ENCODE data around the gene PTPN9.
"Not testable (repeated sequence)": the region's sequence is repeated elsewhere in the genome, so short reads cannot be mapped to it uniquely, and the experiment has no call there.

PTPN9 gene

DNA sequence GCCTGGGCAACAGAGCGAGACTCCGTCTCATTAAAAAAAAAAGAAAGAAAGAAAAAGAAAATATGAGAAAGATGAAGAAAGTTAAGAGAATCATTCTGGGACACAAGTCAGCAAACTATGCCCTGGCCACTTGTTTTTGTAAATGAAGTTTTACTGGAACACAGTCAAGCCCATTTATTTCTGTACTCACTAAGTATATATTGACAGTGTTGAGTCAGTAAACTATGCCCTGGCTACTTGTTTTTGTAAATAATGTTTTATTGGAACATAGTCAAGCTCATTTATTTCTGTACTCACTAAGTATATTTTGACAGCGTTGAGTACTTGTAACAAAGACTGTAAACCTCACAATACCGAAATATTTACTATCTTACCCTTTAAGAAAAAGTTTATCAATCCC, 85.4 kb downstream of the PTPN9 start:
- TF ChIP-seq, protein P1, sequence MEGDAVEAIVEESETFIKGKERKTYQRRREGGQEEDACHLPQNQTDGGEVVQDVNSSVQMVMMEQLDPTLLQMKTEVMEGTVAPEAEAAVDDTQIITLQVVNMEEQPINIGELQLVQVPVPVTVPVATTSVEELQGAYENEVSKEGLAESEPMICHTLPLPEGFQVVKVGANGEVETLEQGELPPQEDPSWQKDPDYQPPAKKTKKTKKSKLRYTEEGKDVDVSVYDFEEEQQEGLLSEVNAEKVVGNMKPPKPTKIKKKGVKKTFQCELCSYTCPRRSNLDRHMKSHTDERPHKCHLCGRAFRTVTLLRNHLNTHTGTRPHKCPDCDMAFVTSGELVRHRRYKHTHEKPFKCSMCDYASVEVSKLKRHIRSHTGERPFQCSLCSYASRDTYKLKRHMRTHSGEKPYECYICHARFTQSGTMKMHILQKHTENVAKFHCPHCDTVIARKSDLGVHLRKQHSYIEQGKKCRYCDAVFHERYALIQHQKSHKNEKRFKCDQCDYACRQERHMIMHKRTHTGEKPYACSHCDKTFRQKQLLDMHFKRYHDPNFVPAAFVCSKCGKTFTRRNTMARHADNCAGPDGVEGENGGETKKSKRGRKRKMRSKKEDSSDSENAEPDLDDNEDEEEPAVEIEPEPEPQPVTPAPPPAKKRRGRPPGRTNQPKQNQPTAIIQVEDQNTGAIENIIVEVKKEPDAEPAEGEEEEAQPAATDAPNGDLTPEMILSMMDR (IDR thresholded peaks at IDR 0.05; ENCODE audit: borderline replicate concordance, control extremely low read depth, extremely low read depth, insufficient read depth, missing control alignments), result no peak
- in situ Hi-C loops (cut with MboI; ENCODE audit: low sequenced_read_pairs, unreplicated experiment), result no loop called here
- no peak for DNase-seq (ENCODE audit: low spot score)

DNA sequence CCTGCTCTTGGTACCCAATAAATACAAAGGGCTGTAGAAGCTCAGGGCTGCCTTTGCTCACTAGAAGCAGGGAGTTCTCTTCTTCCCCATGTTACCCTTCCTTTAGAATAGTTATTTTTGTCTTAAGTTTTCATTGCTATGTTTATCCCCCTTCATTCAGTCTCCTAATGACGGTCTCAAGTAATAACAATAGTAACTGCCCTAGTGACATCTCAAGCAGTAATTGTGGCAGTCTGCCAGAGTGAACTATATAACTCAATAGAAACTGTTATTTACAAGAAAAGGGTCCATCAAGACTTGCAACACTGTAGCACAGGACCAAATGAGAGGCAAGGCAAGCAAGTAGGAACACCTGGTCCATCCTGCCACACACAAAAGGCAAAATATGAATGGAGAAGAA, 95.2 kb downstream of the PTPN9 start:
- DNase-seq (ENCODE audit: low spot score), result no peak
- in situ Hi-C loops (cut with MboI; ENCODE audit: low sequenced_read_pairs, unreplicated experiment), result no loop called here
- TF ChIP-seq, protein P1 (IDR thresholded peaks at IDR 0.05; ENCODE audit: borderline replicate concordance, control extremely low read depth, extremely low read depth, insufficient read depth, missing control alignments), result no peak

DNA sequence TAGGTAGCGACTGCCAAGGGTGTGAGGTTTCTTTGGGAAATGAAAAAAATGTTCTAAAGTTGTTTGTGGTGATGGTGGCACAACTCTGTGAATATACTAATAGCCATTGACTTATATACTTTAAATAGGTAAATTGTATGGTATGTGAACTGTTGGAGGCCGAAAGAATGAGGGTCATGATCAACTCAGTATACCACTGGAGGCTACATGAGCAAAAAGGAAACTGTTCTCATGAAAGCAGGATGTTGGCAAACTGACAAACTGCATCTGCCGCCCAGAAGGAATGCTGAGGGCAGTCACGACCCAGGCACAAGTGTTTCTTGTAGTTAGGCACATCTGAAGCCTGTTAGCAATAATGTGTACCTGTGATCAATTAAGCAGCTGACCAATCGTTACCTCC, 95.6 kb downstream of the PTPN9 start:
- DNase-seq (ENCODE audit: low spot score); in situ Hi-C loops (cut with MboI; ENCODE audit: low sequenced_read_pairs, unreplicated experiment): not testable (repeated sequence)

DNA sequence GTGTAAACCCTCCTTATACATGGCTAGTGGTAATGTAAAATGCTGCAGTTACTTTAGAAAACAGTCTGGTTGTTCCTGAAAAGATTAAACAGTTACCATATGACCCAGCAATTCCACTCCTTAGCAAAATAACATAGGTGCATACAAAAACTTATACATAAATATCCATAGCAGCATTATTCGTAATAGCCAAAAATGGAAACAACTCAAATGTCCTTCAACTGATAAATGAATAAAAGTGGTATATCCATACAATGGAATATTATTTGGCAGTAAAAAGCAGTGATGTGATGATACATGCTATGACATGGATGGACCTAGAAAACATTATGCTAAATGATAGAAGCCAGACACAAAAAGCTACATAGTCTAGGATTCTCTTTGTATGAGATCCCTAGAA, 96.0 kb downstream of the PTPN9 start:
- DNase-seq (ENCODE audit: low spot score), result no peak
- in situ Hi-C loops (cut with MboI; ENCODE audit: low sequenced_read_pairs, unreplicated experiment), result no loop called here
- TF ChIP-seq, protein P1 (IDR thresholded peaks at IDR 0.05; ENCODE audit: borderline replicate concordance, control extremely low read depth, extremely low read depth, insufficient read depth, missing control alignments), result no peak

DNA sequence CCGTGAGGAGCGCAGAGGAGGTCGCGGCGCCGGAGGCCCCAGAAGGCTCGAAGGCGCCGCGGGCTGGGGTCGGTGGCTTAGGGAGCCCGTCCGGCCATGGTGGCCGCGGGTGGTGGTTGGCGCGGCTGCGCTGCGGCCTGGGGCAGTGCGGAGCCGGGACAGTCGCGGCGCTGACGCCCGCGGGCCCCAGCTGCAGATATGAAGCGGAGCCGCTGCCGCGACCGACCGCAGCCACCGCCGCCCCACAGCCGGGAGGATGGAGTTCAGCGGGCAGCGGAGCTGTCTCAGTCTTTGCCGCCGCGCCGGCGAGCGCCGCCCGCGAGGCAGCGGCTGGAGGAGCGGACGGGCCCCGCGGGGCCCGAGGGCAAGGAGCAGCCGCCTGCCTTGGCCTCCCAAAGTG, 98.7 kb downstream of the PTPN9 start:
- in situ Hi-C loops (cut with MboI; ENCODE audit: low sequenced_read_pairs, unreplicated experiment); DNase-seq (ENCODE audit: low spot score): not testable (repeated sequence)

DNA sequence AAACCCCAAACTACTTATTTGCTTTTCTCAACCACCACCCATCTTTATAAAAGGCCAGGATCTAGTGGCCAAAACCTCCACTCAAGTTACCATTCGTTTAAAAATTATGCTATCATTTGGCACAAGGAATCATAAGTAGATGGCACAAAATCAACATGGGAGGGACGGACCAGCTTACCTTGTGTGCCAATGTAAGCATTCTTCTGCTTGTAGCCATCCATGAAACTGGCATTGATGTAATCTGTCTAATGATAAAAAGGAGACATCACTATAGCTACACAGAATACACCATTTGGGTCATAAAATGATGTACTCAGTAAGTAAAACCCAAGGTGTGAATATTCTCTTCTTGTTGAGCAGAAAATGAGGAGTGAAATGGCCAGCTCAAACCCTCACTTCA, 99.4 kb downstream of the PTPN9 start:
- no peak for DNase-seq (ENCODE audit: low spot score)
- in situ Hi-C loops (cut with MboI; ENCODE audit: low sequenced_read_pairs, unreplicated experiment), result no loop called here
- TF ChIP-seq, protein P1 (IDR thresholded peaks at IDR 0.05; ENCODE audit: borderline replicate concordance, control extremely low read depth, extremely low read depth, insufficient read depth, missing control alignments), result no peak

DNA sequence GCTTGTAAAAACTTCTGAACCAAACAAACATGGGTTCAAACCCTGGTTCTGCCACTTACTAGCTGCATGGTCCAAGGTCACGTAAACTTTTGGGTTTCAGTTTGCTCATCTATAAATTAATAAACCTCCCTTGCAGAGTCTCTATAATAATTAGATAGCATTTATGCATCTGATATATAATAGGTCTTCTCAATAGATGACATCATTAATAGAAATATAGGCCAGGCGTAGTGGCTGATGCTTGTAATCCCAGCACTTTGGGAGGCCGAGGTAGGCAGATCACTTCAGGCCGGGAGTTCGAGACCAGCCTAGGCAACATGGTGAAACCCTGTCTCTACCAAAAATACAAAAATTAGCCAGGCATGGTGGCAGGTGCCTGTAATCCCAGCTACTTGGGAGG, 102.0 kb downstream of the PTPN9 start:
- in situ Hi-C loops (cut with MboI; ENCODE audit: low sequenced_read_pairs, unreplicated experiment); DNase-seq (ENCODE audit: low spot score): not testable (repeated sequence)

DNA sequence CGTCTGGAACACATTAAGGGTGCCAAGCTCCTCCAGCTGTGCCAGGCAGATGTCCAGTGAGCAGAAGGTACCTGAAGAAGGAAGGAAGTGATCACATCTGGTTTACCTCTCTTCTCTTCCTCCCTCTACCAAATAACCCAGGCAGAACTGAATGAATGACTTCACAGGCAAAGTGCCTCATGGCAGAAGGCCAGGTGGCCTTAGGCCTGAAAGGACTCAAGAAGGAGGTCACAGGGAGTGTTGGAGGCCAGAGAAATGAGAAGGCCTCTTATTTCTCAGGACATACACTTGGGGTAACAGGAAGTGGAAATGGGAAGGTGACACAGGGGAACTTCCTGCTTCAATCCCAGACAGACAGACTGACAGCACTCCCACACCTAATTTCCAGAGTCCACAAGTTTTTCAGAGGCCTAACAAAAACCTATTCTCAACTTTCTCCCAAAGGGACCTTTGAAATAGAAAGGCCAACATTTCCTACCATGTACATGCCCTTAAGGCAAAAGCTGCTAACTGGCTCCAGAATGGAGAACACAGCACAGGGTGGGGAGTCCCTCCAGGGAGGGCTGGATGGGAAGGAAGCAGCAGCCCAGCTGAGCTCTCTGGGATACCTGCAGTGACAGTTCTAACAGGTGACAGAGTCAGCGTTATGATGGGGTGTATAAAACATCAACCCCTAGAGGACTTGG, 110.1 kb downstream of the PTPN9 start:
- TF ChIP-seq, protein P1 (IDR thresholded peaks at IDR 0.05; ENCODE audit: borderline replicate concordance, control extremely low read depth, extremely low read depth, insufficient read depth, missing control alignments), result no peak
- in situ Hi-C loops (cut with MboI; ENCODE audit: low sequenced_read_pairs, unreplicated experiment), result no loop called here
- DNase-seq (ENCODE audit: low spot score), result no peak

Data from GM13976 (cell line).